Measurements from ENCODE around the gene EHBP1L1. TPM values are rescaled to one million over a fixed set of nuclear protein-coding genes. Genes with fewer than 3 reads are reported as not detected.

EHBP1L1 gene
- total RNA-seq, 1 experiment from 2014 or later, result 126 TPM

DNA sequence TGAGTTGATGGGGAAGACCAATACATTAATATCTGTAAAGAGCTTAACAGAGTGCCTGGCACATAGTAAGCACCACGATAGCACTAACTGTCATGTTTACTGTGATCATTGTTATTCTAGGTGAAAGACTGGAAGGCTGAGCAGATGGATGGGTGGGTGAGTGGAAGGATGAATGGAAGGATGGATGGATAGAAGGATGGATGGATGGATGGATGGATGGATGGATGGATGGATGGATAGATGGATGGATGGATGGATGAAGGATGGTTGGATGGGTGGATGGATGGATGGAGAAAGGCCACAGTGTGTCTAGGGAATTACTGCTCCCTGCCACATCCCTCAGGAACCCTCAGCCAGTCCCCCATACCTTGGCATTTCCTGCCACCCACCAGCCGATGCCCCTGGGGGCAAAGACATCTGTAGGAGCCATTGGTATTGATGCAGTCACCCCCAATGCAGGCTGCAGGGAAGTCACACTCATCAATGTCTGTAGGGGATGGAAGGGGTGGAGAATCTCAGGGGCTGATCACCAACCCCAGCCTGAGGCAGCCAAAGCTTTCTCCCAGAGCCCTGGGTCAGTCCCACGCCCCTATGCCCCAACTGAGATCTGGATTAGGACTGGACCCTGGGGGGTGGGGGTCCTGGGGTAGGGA, 33.0 kb upstream of the EHBP1L1 start:
- no peaks in the 10 kb centered on the region for H3K27me3 ChIP-seq (ENCODE audit: low read length)
- ChIA-PET POLR2A (ENCODE audit: unreplicated experiment) (no interaction called here), CTCF (interaction anchor here (1.5 kb wide), 1 partner anchor 30 kb away, joined by 9 read pairs; the partner anchor contains the start of gene FAM89B)
- intact Hi-C loops (cut with micrococcal nuclease), result loop anchor here (10.0 kb wide), 1 partner anchor 72 kb away; the partner anchor contains the start of genes MAP3K11 and PCNX3
- no peaks in the 10 kb centered on the region for H3K9me2 ChIP-seq (replicated peaks; ENCODE audit: low read length)
- no peak overlapping the region for H3K4me3 ChIP-seq (ENCODE audit: low read length)
- TF ChIP-seq EZH2 (IDR thresholded peaks at IDR 0.05; ENCODE audit: low read length, unreplicated experiment) (no peak), EZH2phosphoT487 (IDR thresholded peaks at IDR 0.05; ENCODE audit: borderline replicate concordance, low read length) (no peak)
- TF ChIP-seq, protein P1, sequence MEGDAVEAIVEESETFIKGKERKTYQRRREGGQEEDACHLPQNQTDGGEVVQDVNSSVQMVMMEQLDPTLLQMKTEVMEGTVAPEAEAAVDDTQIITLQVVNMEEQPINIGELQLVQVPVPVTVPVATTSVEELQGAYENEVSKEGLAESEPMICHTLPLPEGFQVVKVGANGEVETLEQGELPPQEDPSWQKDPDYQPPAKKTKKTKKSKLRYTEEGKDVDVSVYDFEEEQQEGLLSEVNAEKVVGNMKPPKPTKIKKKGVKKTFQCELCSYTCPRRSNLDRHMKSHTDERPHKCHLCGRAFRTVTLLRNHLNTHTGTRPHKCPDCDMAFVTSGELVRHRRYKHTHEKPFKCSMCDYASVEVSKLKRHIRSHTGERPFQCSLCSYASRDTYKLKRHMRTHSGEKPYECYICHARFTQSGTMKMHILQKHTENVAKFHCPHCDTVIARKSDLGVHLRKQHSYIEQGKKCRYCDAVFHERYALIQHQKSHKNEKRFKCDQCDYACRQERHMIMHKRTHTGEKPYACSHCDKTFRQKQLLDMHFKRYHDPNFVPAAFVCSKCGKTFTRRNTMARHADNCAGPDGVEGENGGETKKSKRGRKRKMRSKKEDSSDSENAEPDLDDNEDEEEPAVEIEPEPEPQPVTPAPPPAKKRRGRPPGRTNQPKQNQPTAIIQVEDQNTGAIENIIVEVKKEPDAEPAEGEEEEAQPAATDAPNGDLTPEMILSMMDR (conservative IDR thresholded peaks at IDR 0.05; ENCODE audit: low read depth, low read length), result no peak
- H3K4me2 ChIP-seq (ENCODE audit: low read length), result no peak overlapping the region
- H3K9ac ChIP-seq (ENCODE audit: low read length), result no peak overlapping the region
- ATAC-seq (no peak), DNase-seq (no peak)
- H3K36me3 ChIP-seq (ENCODE audit: low read depth, low read length), result peaks cover 8% of the 10 kb centered on the region; the same call in 1 of the 2 replicates
- peaks cover 31% of the 10 kb centered on the region for H3K4me1 ChIP-seq (ENCODE audit: insufficient read depth, low read length)
- no peak overlapping the region for H2AFZ ChIP-seq (ENCODE audit: low read length)
- H4K20me1 ChIP-seq (ENCODE audit: low read length), result no peaks in the 10 kb centered on the region
- 0 out of 2 replicates have a peak, but pooled peaks cover 5% of the 10 kb centered on the region for H3K79me2 ChIP-seq (ENCODE audit: low read length)
- no peaks in the 10 kb centered on the region for H3K9me3 ChIP-seq (ENCODE audit: low read length)
- H3F3A ChIP-seq (ENCODE audit: low read length, unreplicated experiment), result no peaks in the 10 kb centered on the region
- BruUV-seq (replicated peaks), result no TSS peak
- no peak overlapping the region for H3K27ac ChIP-seq (ENCODE audit: low read length)

DNA sequence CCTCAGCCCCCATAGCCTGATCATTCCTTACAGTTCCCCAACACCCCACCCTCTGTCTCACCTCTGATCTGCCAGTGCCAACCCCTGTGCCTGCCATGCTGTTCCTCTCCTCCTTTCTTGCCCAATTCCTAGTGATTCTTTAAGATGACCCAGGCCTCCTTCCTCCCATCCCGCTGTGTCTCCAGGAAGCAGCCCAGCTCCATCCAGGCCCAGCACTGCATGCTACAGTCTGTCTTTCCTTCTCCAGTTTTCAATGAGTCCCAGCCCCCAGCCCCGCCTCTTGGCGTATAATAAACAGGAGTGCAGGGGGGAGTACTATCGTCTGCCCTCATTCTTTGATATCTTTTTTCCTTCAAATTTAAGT, 30.0 kb upstream of the EHBP1L1 start:
- no peaks in the 10 kb centered on the region for H4K20me1 ChIP-seq (ENCODE audit: low read length)
- H3K36me3 ChIP-seq (ENCODE audit: low read depth, low read length), result peaks cover 7% of the 10 kb centered on the region; the same call in 1 of the 2 replicates
- DNase-seq (no peak), ATAC-seq (peak; percentile 2; the same call in 1 of the 2 replicates)
- H3K9me2 ChIP-seq (replicated peaks; ENCODE audit: low read length), result no peaks in the 10 kb centered on the region
- no peaks in the 10 kb centered on the region for H3K79me2 ChIP-seq (ENCODE audit: low read length)
- peak overlapping the region; percentile 69 for H3K4me3 ChIP-seq (ENCODE audit: low read length)
- no peak overlapping the region for H3K9ac ChIP-seq (ENCODE audit: low read length)
- H3K27me3 ChIP-seq (ENCODE audit: low read length), result no peaks in the 10 kb centered on the region
- H3K9me3 ChIP-seq (ENCODE audit: low read length), result no peaks in the 10 kb centered on the region
- ChIA-PET POLR2A (ENCODE audit: unreplicated experiment) (interaction anchor here (0.8 kb wide), 1 partner anchor 21 kb away, joined by 7 read pairs; the partner anchor contains the start of gene SCYL1), CTCF (no interaction called here)
- H2AFZ ChIP-seq (ENCODE audit: low read length), result peak overlapping the region; percentile 61
- H3K27ac ChIP-seq (ENCODE audit: low read length), result peak overlapping the region; percentile 44
- intact Hi-C loops (cut with micrococcal nuclease), result loop anchor here (10.0 kb wide), 1 partner anchor 69 kb away; the partner anchor contains the start of genes MAP3K11 and PCNX3
- BruUV-seq (replicated peaks), result TSS peak; percentile 27
- H3K4me2 ChIP-seq (ENCODE audit: low read length), result peak overlapping the region; percentile 88
- peaks cover 27% of the 10 kb centered on the region for H3K4me1 ChIP-seq (ENCODE audit: insufficient read depth, low read length)
- TF ChIP-seq, protein P1 (conservative IDR thresholded peaks at IDR 0.05; ENCODE audit: low read depth, low read length), result no peak
- TF ChIP-seq EZH2phosphoT487 (IDR thresholded peaks at IDR 0.05; ENCODE audit: borderline replicate concordance, low read length) (no peak), EZH2 (IDR thresholded peaks at IDR 0.05; ENCODE audit: low read length, unreplicated experiment) (no peak)
- H3F3A ChIP-seq (ENCODE audit: low read length, unreplicated experiment), result no peaks in the 10 kb centered on the region
